ENCODE measurements around the gene SPRY4. TPM values are rescaled to one million over a fixed set of nuclear protein-coding genes. Genes with fewer than 3 reads are reported as not detected.
A peak's percentile ranks its signal among the peaks of the same experiment; 100 is the strongest.

Gene SPRY4
- total RNA-seq, 1 experiment from 2014 or later, result 41.9 TPM

DNA sequence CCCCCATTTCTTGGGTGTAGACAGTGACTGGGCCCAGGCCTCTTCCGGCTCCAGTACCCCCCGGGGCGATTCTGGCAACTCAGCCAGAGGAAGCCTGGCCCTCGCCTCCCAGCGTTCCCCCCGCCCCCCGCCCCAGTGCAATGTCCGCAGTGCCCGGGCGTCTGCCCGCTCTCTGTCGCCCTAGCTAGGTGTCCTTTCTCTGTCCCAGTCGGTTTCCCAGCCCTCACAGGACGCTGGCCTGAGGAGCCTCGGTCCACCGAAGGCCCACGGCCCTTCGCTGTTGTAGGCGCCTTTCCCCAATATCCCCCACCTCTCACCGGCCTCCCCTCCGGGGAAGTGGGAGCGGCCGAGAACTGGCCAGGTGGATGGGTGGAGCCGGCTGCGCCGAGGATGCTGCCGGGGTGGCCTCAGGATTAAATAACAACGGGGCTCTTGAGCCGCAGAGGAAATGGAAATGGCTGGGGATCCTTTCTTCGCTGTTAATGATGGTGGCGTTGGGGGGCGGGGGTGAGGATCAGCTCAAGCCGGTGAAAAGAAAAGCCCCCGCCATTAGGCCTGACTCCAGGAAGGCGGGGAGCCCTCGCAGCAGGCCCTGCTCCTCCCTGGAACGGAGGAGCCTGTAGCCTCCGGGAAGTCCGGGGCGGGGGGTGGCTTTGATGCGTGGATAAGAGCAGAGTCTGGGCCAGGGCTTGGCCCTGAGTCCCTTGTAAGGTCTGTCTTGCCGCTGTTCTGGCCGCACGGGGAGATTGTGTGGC is 1.1 kb upstream of the SPRY4 start:
- H3K4me3 Mint-ChIP-seq (ENCODE audit: unreplicated experiment), result peak overlapping the region; percentile 76
- no peaks in the 10 kb centered on the region for H3K9me3 Mint-ChIP-seq (ENCODE audit: unreplicated experiment)
- no TSS peak for BruUV-seq (replicated peaks)
- peak; percentile 97 for DNase-seq (ENCODE audit: unreplicated experiment)
- peak overlapping the region; percentile 77 for H3K27ac Mint-ChIP-seq (ENCODE audit: low read depth, unreplicated experiment)
- intact Hi-C loops (cut with micrococcal nuclease), result loop anchor here (1.0 to 5.0 kb wide), 4 partner anchors 31 to 174 kb away; no protein-coding TSS in a partner anchor
- ChIA-PET POLR2A (interaction anchor here (0.5 to 9.2 kb wide), 11 partner anchors 8 to 365 kb away, joined by 3 to 150 read pairs (median 3); partner anchors contain the start of gene GNPDA1), CTCF (interaction anchor here (0.6 to 2.8 kb wide), 6 partner anchors 27 to 657 kb away, joined by 3 to 14 read pairs (median 3); no protein-coding TSS in a partner anchor)
- H3K27me3 Mint-ChIP-seq (ENCODE audit: insufficient read depth, unreplicated experiment), result no peaks in the 10 kb centered on the region
- TF ChIP-seq, protein P1, sequence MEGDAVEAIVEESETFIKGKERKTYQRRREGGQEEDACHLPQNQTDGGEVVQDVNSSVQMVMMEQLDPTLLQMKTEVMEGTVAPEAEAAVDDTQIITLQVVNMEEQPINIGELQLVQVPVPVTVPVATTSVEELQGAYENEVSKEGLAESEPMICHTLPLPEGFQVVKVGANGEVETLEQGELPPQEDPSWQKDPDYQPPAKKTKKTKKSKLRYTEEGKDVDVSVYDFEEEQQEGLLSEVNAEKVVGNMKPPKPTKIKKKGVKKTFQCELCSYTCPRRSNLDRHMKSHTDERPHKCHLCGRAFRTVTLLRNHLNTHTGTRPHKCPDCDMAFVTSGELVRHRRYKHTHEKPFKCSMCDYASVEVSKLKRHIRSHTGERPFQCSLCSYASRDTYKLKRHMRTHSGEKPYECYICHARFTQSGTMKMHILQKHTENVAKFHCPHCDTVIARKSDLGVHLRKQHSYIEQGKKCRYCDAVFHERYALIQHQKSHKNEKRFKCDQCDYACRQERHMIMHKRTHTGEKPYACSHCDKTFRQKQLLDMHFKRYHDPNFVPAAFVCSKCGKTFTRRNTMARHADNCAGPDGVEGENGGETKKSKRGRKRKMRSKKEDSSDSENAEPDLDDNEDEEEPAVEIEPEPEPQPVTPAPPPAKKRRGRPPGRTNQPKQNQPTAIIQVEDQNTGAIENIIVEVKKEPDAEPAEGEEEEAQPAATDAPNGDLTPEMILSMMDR (IDR thresholded peaks at IDR 0.05; ENCODE audit: unreplicated experiment), result no peak
- no peaks in the 10 kb centered on the region for H3K36me3 Mint-ChIP-seq (ENCODE audit: insufficient read depth, unreplicated experiment)
- peaks cover 47% of the 10 kb centered on the region for H3K4me1 Mint-ChIP-seq (ENCODE audit: insufficient read depth, unreplicated experiment)

DNA sequence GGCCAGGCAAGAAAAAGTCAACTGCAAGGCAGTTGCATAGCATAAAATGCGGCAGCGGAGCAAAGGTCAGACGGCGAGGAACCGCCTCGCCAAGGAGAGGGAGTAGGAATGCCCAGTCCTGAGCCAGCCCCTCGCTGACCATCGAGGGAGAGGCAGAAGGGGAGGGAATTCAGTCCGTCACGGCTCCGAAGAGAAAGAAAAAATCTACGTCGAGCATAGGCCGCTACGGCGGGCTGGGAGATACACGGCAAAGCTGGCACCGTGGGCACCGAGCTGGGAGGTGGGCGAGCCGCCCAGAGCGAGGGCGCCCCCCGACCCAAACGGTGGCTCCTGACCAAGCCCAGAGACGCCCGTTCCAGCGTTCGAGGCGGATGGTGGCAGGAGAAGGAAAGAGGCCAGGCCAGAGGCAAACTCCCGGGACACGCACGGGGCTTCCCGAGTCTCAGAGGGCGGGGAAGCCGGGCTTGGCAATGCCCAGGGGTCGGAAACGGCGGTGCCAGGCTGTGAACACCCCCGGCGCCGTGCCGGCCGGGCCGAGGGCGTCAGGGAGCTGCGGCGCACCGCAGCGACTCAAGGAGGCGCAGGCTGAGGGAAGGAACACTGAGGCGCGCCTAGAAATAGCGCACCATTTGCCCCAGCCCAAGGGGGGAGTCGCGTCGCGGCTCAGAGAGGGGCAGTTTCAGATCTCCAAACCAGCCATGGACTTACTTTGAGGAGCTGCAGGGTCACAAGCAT is 518 bp downstream of the SPRY4 start:
- intact Hi-C loops (cut with micrococcal nuclease), result loop anchor here (2.0 to 5.0 kb wide), 2 partner anchors 148 to 157 kb away; no protein-coding TSS in a partner anchor
- H3K4me1 Mint-ChIP-seq (ENCODE audit: insufficient read depth, unreplicated experiment), result peaks cover 59% of the 10 kb centered on the region
- no peaks in the 10 kb centered on the region for H3K27me3 Mint-ChIP-seq (ENCODE audit: insufficient read depth, unreplicated experiment)
- CTCF ChIA-PET, result interaction anchor here (0.6 to 6.7 kb wide), 9 partner anchors 12 to 223 kb away, joined by 3 to 49 read pairs (median 4); no protein-coding TSS in a partner anchor
- DNase-seq (ENCODE audit: unreplicated experiment), result peak; percentile 38
- peak overlapping the region; percentile 76 for H3K4me3 Mint-ChIP-seq (ENCODE audit: unreplicated experiment)
- TSS peak; percentile 28 for BruUV-seq (replicated peaks)
- TF ChIP-seq, protein P1 (IDR thresholded peaks at IDR 0.05; ENCODE audit: unreplicated experiment), result peak; percentile 48
- POLR2A ChIA-PET, result interaction anchor here (0.6 to 9.2 kb wide), 11 partner anchors 8 to 1015 kb away, joined by 3 to 150 read pairs (median 3); no protein-coding TSS in a partner anchor
- H3K36me3 Mint-ChIP-seq (ENCODE audit: insufficient read depth, unreplicated experiment), result no peaks in the 10 kb centered on the region
- no peaks in the 10 kb centered on the region for H3K9me3 Mint-ChIP-seq (ENCODE audit: unreplicated experiment)
- peak overlapping the region; percentile 77 for H3K27ac Mint-ChIP-seq (ENCODE audit: low read depth, unreplicated experiment)

DNA sequence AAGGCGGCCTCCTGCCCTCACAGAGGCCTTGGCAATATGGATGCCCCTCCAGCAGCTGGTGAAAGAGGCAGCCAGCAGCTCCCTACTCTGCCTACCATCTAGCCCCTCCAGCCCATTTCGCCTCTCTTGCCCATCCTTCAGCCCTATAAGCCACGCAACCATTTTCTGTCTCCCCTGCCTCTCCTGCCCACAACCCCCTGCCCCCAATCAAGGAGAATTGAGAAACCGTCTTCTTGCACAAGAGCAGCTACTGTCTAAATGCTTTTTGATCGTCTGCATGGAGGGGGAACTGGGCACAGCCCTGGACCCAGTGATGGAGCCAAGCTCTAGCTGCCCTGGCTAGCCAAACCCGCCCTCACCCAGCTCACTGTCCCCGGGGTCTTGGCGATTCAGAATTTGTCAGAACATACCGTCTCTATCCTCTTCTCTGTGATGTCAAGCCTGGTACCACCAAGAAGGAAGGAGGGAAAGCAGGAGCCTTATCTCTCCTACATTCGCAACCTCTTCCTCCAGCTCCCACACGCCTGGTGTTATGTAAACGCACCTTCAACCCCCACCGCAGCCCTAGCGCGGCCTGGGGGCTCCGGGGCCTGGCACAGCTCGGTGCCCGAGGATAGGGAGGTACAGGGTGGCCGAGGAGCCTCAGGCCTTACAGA is 1.2 kb downstream of the SPRY4 start:
- TF ChIP-seq, protein P1 (IDR thresholded peaks at IDR 0.05; ENCODE audit: unreplicated experiment), result no peak
- BruUV-seq (replicated peaks), result no TSS peak
- Mint-ChIP-seq H3K27ac (ENCODE audit: low read depth, unreplicated experiment) (peak overlapping the region; percentile 77), H3K27me3 (ENCODE audit: insufficient read depth, unreplicated experiment) (no peaks in the 10 kb centered on the region), H3K9me3 (ENCODE audit: unreplicated experiment) (no peaks in the 10 kb centered on the region), H3K4me1 (ENCODE audit: insufficient read depth, unreplicated experiment) (peaks cover 63% of the 10 kb centered on the region), H3K36me3 (ENCODE audit: insufficient read depth, unreplicated experiment) (no peaks in the 10 kb centered on the region), H3K4me3 (ENCODE audit: unreplicated experiment) (peak overlapping the region; percentile 76)
- intact Hi-C loops (cut with micrococcal nuclease), result loop anchor here (1.0 to 5.0 kb wide), 3 partner anchors 149 to 225 kb away; no protein-coding TSS in a partner anchor
- ChIA-PET CTCF (interaction anchor here (0.5 to 6.7 kb wide), 19 partner anchors 10 to 1739 kb away, joined by 3 to 49 read pairs (median 3); partner anchors contain the start of gene GNPDA1), POLR2A (interaction anchor here (0.6 to 9.2 kb wide), 15 partner anchors 12 to 1016 kb away, joined by 3 to 150 read pairs (median 5); no protein-coding TSS in a partner anchor)
- peak; percentile 49 for DNase-seq (ENCODE audit: unreplicated experiment)
